GM12864 (cell line): Measurements from ENCODE around the gene NR6A1.

Experiments
- DNase-seq: peaks from one replicate; pipeline ENCODE4 v3.0.0-alpha.2; 2011; ENCODE audit warnings: low read depth
- H3K4me3 ChIP-seq: 2 replicates; pipeline ENCODE4 v1.5.1; 2011; ENCODE audit warnings: mild to moderate bottlenecking, low read depth, low read length, control low read depth
- CTCF ChIP-seq: IDR thresholded peaks from 2 replicates; pipeline ENCODE4 v1.5.1; 2011; ENCODE audit warnings: low read depth, mild to moderate bottlenecking, moderate library complexity, low read length, control low read depth, inconsistent platforms; ENCODE audit errors: missing control alignments

Gene NR6A1

GRCh38 chr9:124789531-124789930 lies 18.4 kb upstream of the NR6A1 start:
- no peak for TF ChIP-seq CTCF
- no peak overlapping the region for H3K4me3 ChIP-seq
- no peak for DNase-seq

- TF ChIP-seq CTCF: no peak
- DNase-seq: no peak
- H3K4me3 ChIP-seq: no peak overlapping the region
Measured at GRCh38 chr9:124788542-124789217, 17.6 kb upstream of the NR6A1 start.

- no peak for DNase-seq
- TF ChIP-seq CTCF: no peak
Measured at GRCh38 chr9:124786881-124787573, 15.9 kb upstream of the NR6A1 start.

GRCh38 chr9:124784509-124784908 lies 13.4 kb upstream of the NR6A1 start:
- H3K4me3 ChIP-seq: no peak overlapping the region
- no peak for DNase-seq
- TF ChIP-seq CTCF: no peak

More at GRCh38 chr9:124786881-124787573, 15.9 kb upstream of the NR6A1 start:
- no peak overlapping the region for H3K4me3 ChIP-seq

- H3K4me3 ChIP-seq: no peak overlapping the region
- TF ChIP-seq CTCF: no peak
- DNase-seq: no peak
Measured at GRCh38 chr9:124783830-124784229, 12.7 kb upstream of the NR6A1 start.

- TF ChIP-seq CTCF: no peak
- DNase-seq: no peak
- H3K4me3 ChIP-seq: no peak overlapping the region
Measured at GRCh38 chr9:124782661-124783574, 11.8 kb upstream of the NR6A1 start.
